Fibroblast of the aortic adventitia (primary cell): ENCODE measurements around the gene HECW1. TPM values are rescaled to one million over a fixed set of nuclear protein-coding genes. Genes with fewer than 3 reads are reported as not detected.
A peak's percentile ranks its signal among the peaks of the same experiment; 100 is the strongest.

ENCODE experiments used
- DNase-seq: peaks from one replicate; pipeline ENCODE4 v3.0.0-alpha.2; 2010; ENCODE audit warnings: low read depth
- H3K4me3 ChIP-seq: 2 replicates; pipeline ENCODE4 v1.5.1; 2011; ENCODE audit warnings: low read depth, mild to moderate bottlenecking, control low read depth, low read length, moderate library complexity
- CTCF ChIP-seq: IDR thresholded peaks from 2 replicates; pipeline ENCODE4 v1.5.1; 2011; ENCODE audit warnings: mild to moderate bottlenecking, low read length, control low read depth, inconsistent platforms; ENCODE audit not compliant: insufficient read depth
- total RNA-seq: library from RNA; depleted of rRNA; stranded (reverse); fragments of >200 nt; gene quantifications from 2 replicates; pipeline ENCODE4 v1.2.3, GENCODE V29; 2012; ENCODE audit warnings: low replicate concordance

The HECW1 gene
- total RNA-seq, 1 donor = 3.6 TPM

GRCh38 chr7:43242628-43243255, 130.3 kb downstream of the HECW1 start:
- DNase-seq = no peak
- TF ChIP-seq CTCF = no peak
- H3K4me3 ChIP-seq = no peak overlapping the region

GRCh38 chr7:43244232-43244631, 131.8 kb downstream of the HECW1 start:
- TF ChIP-seq CTCF = no peak
- no peak overlapping the region for H3K4me3 ChIP-seq
- DNase-seq = no peak

DNA sequence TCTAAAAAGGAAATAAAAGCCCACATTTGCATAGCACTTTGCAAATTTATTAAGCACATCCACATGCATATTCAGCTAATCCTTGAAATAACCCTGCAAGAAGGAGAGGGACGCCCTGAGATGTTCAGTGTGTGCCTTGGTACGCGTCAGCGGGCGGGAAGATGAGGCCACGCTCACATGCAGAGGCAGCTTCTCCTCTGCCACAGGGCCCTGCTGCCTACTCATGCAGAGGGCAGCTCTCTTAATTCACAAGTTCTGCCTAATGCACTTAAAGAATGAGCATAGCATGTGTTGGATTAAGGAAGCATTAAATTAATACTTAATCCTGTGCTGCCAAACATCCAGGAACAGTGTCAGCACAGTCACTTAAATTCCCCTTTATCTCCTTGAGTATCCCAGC, 132.3 kb downstream of the HECW1 start:
- no peak overlapping the region for H3K4me3 ChIP-seq
- no peak for DNase-seq
- TF ChIP-seq CTCF = no peak

DNA sequence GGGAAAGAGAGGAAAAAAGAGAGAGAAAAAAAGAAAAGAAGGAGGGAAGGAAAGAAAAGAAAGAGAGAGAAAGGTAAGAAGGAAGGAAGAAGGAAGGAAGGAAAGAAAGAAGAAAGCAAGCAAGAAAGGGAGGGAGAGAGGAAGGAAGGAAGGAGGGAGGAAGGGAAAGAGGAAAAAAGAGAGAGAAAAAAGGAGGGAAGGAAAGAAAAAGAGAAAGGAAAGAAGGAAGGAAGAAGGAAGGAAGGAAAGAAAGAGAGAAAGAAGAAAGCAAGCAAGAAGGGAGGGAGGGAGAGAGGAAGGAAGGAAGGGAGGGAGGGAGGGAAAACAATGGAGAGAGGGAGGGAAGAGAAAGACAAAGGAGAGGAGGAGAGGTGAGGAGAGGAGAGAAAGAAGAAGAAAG, 135.3 kb downstream of the HECW1 start:
- H3K4me3 ChIP-seq = no peak overlapping the region
- no peak for TF ChIP-seq CTCF
- DNase-seq = no peak

DNA sequence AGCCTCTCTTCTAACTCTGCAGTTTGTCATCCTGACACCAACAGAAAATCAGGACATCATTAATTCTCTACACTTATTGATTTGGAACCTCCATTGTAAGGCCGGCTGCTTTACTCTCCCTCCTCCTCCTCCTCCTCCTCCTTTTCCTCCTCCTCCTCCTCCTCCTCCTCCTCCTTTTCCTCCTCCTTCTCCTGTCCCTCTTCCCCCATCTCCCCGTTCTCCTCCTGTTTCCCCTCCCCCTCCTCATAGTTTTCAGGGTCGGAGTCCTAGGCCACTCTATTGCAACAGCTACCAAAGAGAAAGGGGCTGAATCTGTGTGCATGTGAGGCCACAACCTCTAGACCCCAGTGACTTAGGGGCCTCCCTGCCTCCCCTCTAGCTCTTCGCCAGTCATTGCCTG, 136.1 kb downstream of the HECW1 start:
- no peak for DNase-seq
- no peak for TF ChIP-seq CTCF
- peak overlapping the region; percentile 62 for H3K4me3 ChIP-seq

GRCh38 chr7:43248961-43249822, 136.7 kb downstream of the HECW1 start:
- H3K4me3 ChIP-seq = peak overlapping the region; percentile 62
- peak; percentile 62 for DNase-seq
- TF ChIP-seq CTCF = no peak
